ENCODE data around the gene ETS2. TPM values are rescaled to one million over a fixed set of nuclear protein-coding genes. Genes with fewer than 3 reads are reported as not detected.

The ETS2 gene
- total and polyA plus RNA-seq, 9 donors, result 35.8 to 152 (median 79.6) TPM

DNA sequence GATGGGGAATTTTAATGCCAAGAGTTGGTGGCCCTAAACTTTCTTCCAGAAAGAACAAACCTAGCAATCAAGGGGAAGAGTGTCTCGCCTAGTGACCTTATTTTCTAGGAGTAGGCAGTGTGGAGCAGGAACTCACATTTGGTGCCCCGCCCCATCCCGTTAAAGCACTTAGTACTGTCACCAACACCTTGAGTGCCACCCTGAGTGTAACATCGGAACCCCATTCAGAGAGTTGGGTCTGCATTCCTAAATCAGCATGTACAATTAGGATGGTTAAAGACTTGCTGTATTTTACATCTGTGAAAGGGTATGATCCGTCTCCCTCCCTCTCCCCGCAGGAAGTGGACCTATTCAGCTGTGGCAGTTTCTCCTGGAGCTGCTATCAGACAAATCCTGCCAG, 15.5 kb downstream of the ETS2 start:
- Histone ChIP-seq H3K36me3 (no peaks in the 10 kb centered on the region), H3K27ac (no peak overlapping the region), H3K27me3 (no peaks in the 10 kb centered on the region), H3K4me1 (ENCODE audit: insufficient read depth) (peaks cover 2% of the 10 kb centered on the region), H3K9me3 (no peaks in the 10 kb centered on the region), H3K4me3 (no peak overlapping the region)
- 92 to 95% (median 95%) methylated on average over 6 of the region's 6 CpGs for WGBS, 3 donors
- intact Hi-C loops (cut with DNase I), result loop anchor here in 1 of 4 donors (10.0 kb wide), 1 partner anchor 94 kb away; no protein-coding TSS in a partner anchor
- TF ChIP-seq POLR2A (IDR thresholded peaks at IDR 0.05), result no peak
- TF ChIP-seq, protein P1, sequence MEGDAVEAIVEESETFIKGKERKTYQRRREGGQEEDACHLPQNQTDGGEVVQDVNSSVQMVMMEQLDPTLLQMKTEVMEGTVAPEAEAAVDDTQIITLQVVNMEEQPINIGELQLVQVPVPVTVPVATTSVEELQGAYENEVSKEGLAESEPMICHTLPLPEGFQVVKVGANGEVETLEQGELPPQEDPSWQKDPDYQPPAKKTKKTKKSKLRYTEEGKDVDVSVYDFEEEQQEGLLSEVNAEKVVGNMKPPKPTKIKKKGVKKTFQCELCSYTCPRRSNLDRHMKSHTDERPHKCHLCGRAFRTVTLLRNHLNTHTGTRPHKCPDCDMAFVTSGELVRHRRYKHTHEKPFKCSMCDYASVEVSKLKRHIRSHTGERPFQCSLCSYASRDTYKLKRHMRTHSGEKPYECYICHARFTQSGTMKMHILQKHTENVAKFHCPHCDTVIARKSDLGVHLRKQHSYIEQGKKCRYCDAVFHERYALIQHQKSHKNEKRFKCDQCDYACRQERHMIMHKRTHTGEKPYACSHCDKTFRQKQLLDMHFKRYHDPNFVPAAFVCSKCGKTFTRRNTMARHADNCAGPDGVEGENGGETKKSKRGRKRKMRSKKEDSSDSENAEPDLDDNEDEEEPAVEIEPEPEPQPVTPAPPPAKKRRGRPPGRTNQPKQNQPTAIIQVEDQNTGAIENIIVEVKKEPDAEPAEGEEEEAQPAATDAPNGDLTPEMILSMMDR (IDR thresholded peaks at IDR 0.05), result no peak
- TF ChIP-seq EP300 (IDR thresholded peaks at IDR 0.05), result no peak
- DNase-seq, result no peak

DNA sequence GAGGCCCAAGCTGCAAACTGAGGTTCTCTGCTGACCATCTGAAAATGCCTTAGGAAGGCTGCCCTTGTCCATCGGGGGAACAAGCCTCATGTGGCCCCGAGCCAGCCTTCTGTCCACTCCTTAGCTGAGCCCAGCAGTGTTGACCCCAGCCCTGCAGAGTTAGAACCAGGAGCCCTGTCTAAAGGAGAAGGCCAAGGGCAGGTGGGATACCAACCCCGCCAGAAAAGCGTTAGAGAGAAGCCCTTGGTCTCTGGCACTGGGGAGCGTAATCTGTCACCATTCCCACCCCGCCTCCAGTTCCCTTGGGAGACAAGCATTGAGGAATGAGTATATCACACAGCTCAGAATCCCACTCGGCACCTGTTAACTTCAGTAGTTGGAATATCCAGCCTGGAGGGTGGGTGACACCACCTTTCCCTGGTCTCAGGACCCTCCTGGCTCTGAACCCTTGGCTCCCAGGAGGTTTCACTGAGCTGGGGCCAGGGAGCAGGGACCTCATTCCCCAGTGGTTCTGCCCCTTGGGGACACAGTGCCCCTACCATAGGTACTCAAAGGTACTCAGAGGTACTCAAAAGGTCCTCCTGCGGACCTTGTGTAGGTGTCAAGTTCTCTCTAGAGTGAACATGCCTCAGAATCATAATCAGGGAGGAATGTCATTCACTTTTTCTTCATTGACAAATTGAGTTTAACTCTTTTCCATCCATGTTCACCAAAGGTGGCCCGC, 16.4 kb downstream of the ETS2 start:
- H3K9me3 ChIP-seq, result no peaks in the 10 kb centered on the region
- intact Hi-C loops (cut with DNase I), result loop anchor here in 1 of 4 donors (10.0 kb wide), 1 partner anchor 93 kb away; no protein-coding TSS in a partner anchor
- H3K27me3 ChIP-seq, result no peaks in the 10 kb centered on the region
- H3K27ac ChIP-seq, result no peak overlapping the region
- no peaks in the 10 kb centered on the region for H3K36me3 ChIP-seq
- TF ChIP-seq POLR2A (IDR thresholded peaks at IDR 0.05) (no peak), EP300 (IDR thresholded peaks at IDR 0.05) (no peak)
- TF ChIP-seq, protein P1 (IDR thresholded peaks at IDR 0.05), result no peak
- WGBS, 3 donors, result 94 to 95% (median 94%) methylated on average over 9 of the region's 9 CpGs
- H3K4me1 ChIP-seq (ENCODE audit: insufficient read depth), result peaks cover 2% of the 10 kb centered on the region
- H3K4me3 ChIP-seq, result no peak overlapping the region
- no peak for DNase-seq

DNA sequence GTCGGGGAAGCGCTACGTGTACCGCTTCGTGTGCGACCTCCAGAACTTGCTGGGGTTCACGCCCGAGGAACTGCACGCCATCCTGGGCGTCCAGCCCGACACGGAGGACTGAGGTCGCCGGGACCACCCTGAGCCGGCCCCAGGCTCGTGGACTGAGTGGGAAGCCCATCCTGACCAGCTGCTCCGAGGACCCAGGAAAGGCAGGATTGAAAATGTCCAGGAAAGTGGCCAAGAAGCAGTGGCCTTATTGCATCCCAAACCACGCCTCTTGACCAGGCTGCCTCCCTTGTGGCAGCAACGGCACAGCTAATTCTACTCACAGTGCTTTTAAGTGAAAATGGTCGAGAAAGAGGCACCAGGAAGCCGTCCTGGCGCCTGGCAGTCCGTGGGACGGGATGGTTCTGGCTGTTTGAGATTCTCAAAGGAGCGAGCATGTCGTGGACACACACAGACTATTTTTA, 17.1 kb downstream of the ETS2 start:
- DNase-seq, result no peak
- Histone ChIP-seq H3K36me3 (no peaks in the 10 kb centered on the region), H3K4me1 (ENCODE audit: insufficient read depth) (peaks cover 2% of the 10 kb centered on the region), H3K9me3 (no peaks in the 10 kb centered on the region), H3K27me3 (no peaks in the 10 kb centered on the region), H3K27ac (no peak overlapping the region), H3K4me3 (no peak overlapping the region)
- intact Hi-C loops (cut with DNase I), result loop anchor here in 1 of 4 donors (10.0 kb wide), 1 partner anchor 92 kb away; no protein-coding TSS in a partner anchor
- no peak for TF ChIP-seq EP300 (IDR thresholded peaks at IDR 0.05)
- WGBS, 3 donors, result 81 to 88% (median 85%) methylated on average over 26 of the region's 26 CpGs

DNA sequence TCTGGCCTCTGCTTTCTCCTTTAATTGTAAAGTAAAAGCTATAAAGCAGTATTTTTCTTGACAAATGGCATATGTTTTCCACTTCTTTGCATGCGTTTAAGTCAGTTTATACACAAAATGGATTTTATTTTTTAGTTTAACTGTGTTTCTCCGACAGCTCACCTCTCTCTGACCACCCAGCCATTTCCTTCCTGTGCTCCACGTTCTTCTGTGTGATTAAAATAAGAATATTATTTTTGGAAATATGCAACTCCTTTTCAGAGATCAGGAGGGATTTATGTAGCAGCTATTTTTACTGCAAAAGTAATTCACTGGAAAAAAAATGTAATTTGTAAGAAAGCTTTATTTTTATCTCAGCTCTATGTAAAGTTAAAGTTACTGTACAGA, 18.0 kb downstream of the ETS2 start:
- H3K27me3 ChIP-seq, result no peaks in the 10 kb centered on the region
- peaks cover 2% of the 10 kb centered on the region for H3K4me1 ChIP-seq (ENCODE audit: insufficient read depth)
- WGBS, 3 donors, result 38 to 44% (median 43%) methylated on average over 3 of the region's 3 CpGs
- TF ChIP-seq, protein P1 (IDR thresholded peaks at IDR 0.05), result no peak
- no peak for TF ChIP-seq EP300 (IDR thresholded peaks at IDR 0.05)
- TF ChIP-seq POLR2A (IDR thresholded peaks at IDR 0.05), result no peak
- H3K4me3 ChIP-seq, result no peak overlapping the region
- no peak for DNase-seq
- no peaks in the 10 kb centered on the region for H3K36me3 ChIP-seq
- no peaks in the 10 kb centered on the region for H3K9me3 ChIP-seq
- no peak overlapping the region for H3K27ac ChIP-seq
- intact Hi-C loops (cut with DNase I), result loop anchor here in 1 of 4 donors (10.0 kb wide), 1 partner anchor 91 kb away; no protein-coding TSS in a partner anchor

Data from ovary (tissue), 9 donors.